WTC11 (cell line): ENCODE results near the gene ZNF487. TPM values are rescaled to one million over a fixed set of nuclear protein-coding genes. Genes with fewer than 3 reads are reported as not detected.

ENCODE experiments used
- AFF4 ChIP-seq: sonication (generic); formaldehyde crosslinking; IDR thresholded peaks from 2 replicates; pipeline ENCODE4 v1.8.1; 2023; ENCODE audit warnings: mild to moderate bottlenecking, missing genetic modification reagents, borderline replicate concordance
- AR ChIP-seq: fragments of 250-450 bp; sonication (Bioruptor Pico); IDR thresholded peaks from 2 replicates; pipeline ENCODE4 v1.9.0; 2021; ENCODE audit warnings: mild to moderate bottlenecking
- ATF1 ChIP-seq: sonication (generic); formaldehyde crosslinking; IDR thresholded peaks from 2 replicates; pipeline ENCODE4 v1.8.1; 2023; ENCODE audit warnings: mild to moderate bottlenecking, moderate library complexity, missing genetic modification reagents
- CREM ChIP-seq: sonication (generic); formaldehyde crosslinking; IDR thresholded peaks from 2 replicates; pipeline ENCODE4 v1.8.1; 2022; ENCODE audit warnings: mild to moderate bottlenecking, missing genetic modification reagents, moderate library complexity
- E2F4 ChIP-seq: sonication (generic); formaldehyde crosslinking; IDR thresholded peaks from 2 replicates; pipeline ENCODE4 v1.8.1; 2022; ENCODE audit warnings: low read depth, mild to moderate bottlenecking, moderate library complexity, missing genetic modification reagents, borderline replicate concordance
- E2F5 ChIP-seq: sonication (generic); formaldehyde crosslinking; IDR thresholded peaks from 2 replicates; pipeline ENCODE4 v1.8.1; 2022; ENCODE audit warnings: mild to moderate bottlenecking, moderate library complexity, missing genetic modification reagents
- ETV6 ChIP-seq: sonication (generic); formaldehyde crosslinking; IDR thresholded peaks from 2 replicates; pipeline ENCODE4 v1.8.1; 2022; ENCODE audit warnings: mild to moderate bottlenecking, missing genetic modification reagents
- GRHL2 ChIP-seq: fragments of 250-450 bp; sonication (Bioruptor Pico); IDR thresholded peaks from 2 replicates; pipeline ENCODE4 v1.8.0; 2022; ENCODE audit warnings: mild to moderate bottlenecking, moderate library complexity; ENCODE audit not compliant: insufficient replicate concordance, severe bottlenecking
- HMGA2 ChIP-seq: fragments of 250-450 bp; sonication (Bioruptor Pico); IDR thresholded peaks from 2 replicates; pipeline ENCODE4 v1.4.0; 2021; ENCODE audit warnings: mild to moderate bottlenecking, moderate library complexity
- HMGXB4 ChIP-seq: sonication (generic); formaldehyde crosslinking; IDR thresholded peaks from 2 replicates; pipeline ENCODE4 v1.8.1; 2023; ENCODE audit warnings: mild to moderate bottlenecking, moderate library complexity, missing genetic modification reagents
- IRF2 ChIP-seq: sonication (generic); formaldehyde crosslinking; IDR thresholded peaks from 2 replicates; pipeline ENCODE4 v1.8.0; 2022; ENCODE audit warnings: low read depth, missing genetic modification reagents, borderline replicate concordance
- MLX ChIP-seq: sonication (generic); formaldehyde crosslinking; IDR thresholded peaks from 2 replicates; pipeline ENCODE4 v1.8.1; 2023; ENCODE audit warnings: mild to moderate bottlenecking, missing genetic modification reagents, moderate library complexity
- MYBL2 ChIP-seq: sonication (generic); formaldehyde crosslinking; IDR thresholded peaks from 2 replicates; pipeline ENCODE4 v1.8.1; 2023; ENCODE audit warnings: mild to moderate bottlenecking, moderate library complexity, missing genetic modification reagents
- NFYB ChIP-seq: sonication (generic); formaldehyde crosslinking; conservative IDR thresholded peaks from 2 replicates; pipeline ENCODE4 v1.8.0; 2022; ENCODE audit warnings: low read depth, missing genetic modification reagents
- OVOL2 ChIP-seq: fragments of 250-450 bp; sonication (Bioruptor Pico); IDR thresholded peaks from 2 replicates; pipeline ENCODE4 v1.9.0; 2021; ENCODE audit warnings: mild to moderate bottlenecking, borderline replicate concordance
- PRRX2 ChIP-seq: fragments of 250-450 bp; sonication (Bioruptor Pico); IDR thresholded peaks from 2 replicates; pipeline ENCODE4 v1.8.0; 2021; ENCODE audit warnings: mild to moderate bottlenecking
- RORB ChIP-seq: fragments of 250-450 bp; sonication (Bioruptor Pico); IDR thresholded peaks from 2 replicates; pipeline ENCODE4 v1.9.0; 2021; ENCODE audit warnings: mild to moderate bottlenecking
- SMAD3 ChIP-seq: sonication (generic); formaldehyde crosslinking; IDR thresholded peaks from 2 replicates; pipeline ENCODE4 v1.8.0; 2022; ENCODE audit warnings: missing genetic modification reagents, mild to moderate bottlenecking, borderline replicate concordance
- TP53 ChIP-seq: sonication (generic); formaldehyde crosslinking; IDR thresholded peaks from 2 replicates; pipeline ENCODE4 v1.8.1; 2023; ENCODE audit warnings: mild to moderate bottlenecking, missing genetic modification reagents
- USF1 ChIP-seq: sonication (generic); formaldehyde crosslinking; IDR thresholded peaks from 2 replicates; pipeline ENCODE4 v1.8.0; 2022; ENCODE audit warnings: mild to moderate bottlenecking, missing genetic modification reagents
- USF2 ChIP-seq: sonication (generic); formaldehyde crosslinking; IDR thresholded peaks from 2 replicates; pipeline ENCODE4 v1.8.1; 2023; ENCODE audit warnings: mild to moderate bottlenecking, missing genetic modification reagents, moderate library complexity
- ZBTB21 ChIP-seq: sonication (generic); formaldehyde crosslinking; IDR thresholded peaks from 2 replicates; pipeline ENCODE4 v1.8.1; 2023; ENCODE audit warnings: mild to moderate bottlenecking, missing genetic modification reagents, borderline replicate concordance
- ZNF138 ChIP-seq: sonication (generic); formaldehyde crosslinking; conservative IDR thresholded peaks from 2 replicates; pipeline ENCODE4 v1.8.1; 2022; ENCODE audit warnings: mild to moderate bottlenecking, moderate library complexity, missing genetic modification reagents
- ZNF396 ChIP-seq: fragments of 250-450 bp; sonication (Bioruptor Pico); IDR thresholded peaks from 2 replicates; pipeline ENCODE4 v1.8.0; 2021; ENCODE audit warnings: mild to moderate bottlenecking, moderate library complexity, borderline replicate concordance
- ZNF423 ChIP-seq: fragments of 250-450 bp; sonication (Bioruptor Pico); IDR thresholded peaks from 2 replicates; pipeline ENCODE4 v2.1.2; 2022; ENCODE audit warnings: mild to moderate bottlenecking, moderate library complexity
- total RNA-seq: library from RNA; stranded (reverse); gene quantifications from 3 replicates; pipeline ENCODE4 v1.2.3, GENCODE V29; 2021

ZNF487 gene
- total RNA-seq, 1 experiment from 2014 or later, result 2.3 TPM

GRCh38 chr10:43420369-43421200 is 16.3 kb upstream of the ZNF487 start (continued):
- peak; percentile 93 for TF ChIP-seq USF2 (CRISPR knock-in tag)
- no peak; the same call in 1 of the 2 replicates for TF ChIP-seq NFYB
- TF ChIP-seq OVOL2 (CRISPR knock-in tag), result no peak
- no peak for TF ChIP-seq TP53 (CRISPR knock-in tag)
- no peak for TF ChIP-seq HMGA2 (CRISPR knock-in tag)
- TF ChIP-seq RORB (CRISPR knock-in tag), result no peak
- peak; percentile 85; the same call in 1 of the 2 replicates for TF ChIP-seq SMAD3 (CRISPR knock-in tag)
- TF ChIP-seq E2F5 (CRISPR knock-in tag), result no peak; the same call in 1 of the 2 replicates
- no peak for TF ChIP-seq PRRX2 (CRISPR knock-in tag)
- TF ChIP-seq HMGXB4 (CRISPR knock-in tag), result no peak
- TF ChIP-seq ETV6 (CRISPR knock-in tag), result peak; percentile 76; the same call in 1 of the 2 replicates
- no peak for TF ChIP-seq ATF1 (CRISPR knock-in tag)
- TF ChIP-seq E2F4 (CRISPR knock-in tag), result no peak
- no peak for TF ChIP-seq MLX (CRISPR knock-in tag)
- no peak for TF ChIP-seq AR (CRISPR knock-in tag)
- no peak for TF ChIP-seq GRHL2 (CRISPR knock-in tag)
- TF ChIP-seq MYBL2 (CRISPR knock-in tag), result 0 out of 2 replicates have a peak, but pooled peaks have one; percentile 44
- TF ChIP-seq ZNF396, result no peak
- no peak for TF ChIP-seq ZBTB21
- TF ChIP-seq ZNF138 (CRISPR knock-in tag), result no peak
- TF ChIP-seq USF1 (CRISPR knock-in tag), result peak; percentile 56; the same call in 1 of the 2 replicates
- TF ChIP-seq CREM (CRISPR knock-in tag), result 0 out of 2 replicates have a peak, but pooled peaks have one; percentile 49
- TF ChIP-seq AFF4, result no peak
- no peak for TF ChIP-seq IRF2 (CRISPR knock-in tag)
- peak; percentile 83 for TF ChIP-seq ZNF423 (CRISPR knock-in tag)
